Activated CD4-positive, alpha-beta T cell treated with anti-CD3 and anti-CD28 coated beads, Interleukin-2, Interleukin-4, amounts not matched to agents 100 ng/mL and 50 ng/mL, durations not matched to agents 16 hours and 8 hours (primary cell): ENCODE results near the gene DNAJC8.

Source experiments
- DNase-seq: peaks from one replicate; pipeline ENCODE4 v3.0.0-alpha.2; 2020; ENCODE audit warnings: low spot score

The DNAJC8 gene

GRCh38 chr1:28232558-28233263 lies at the start of gene DNAJC8:
DNAJC8 (minus strand) TSS chr1:28233029; CDS start chr1:28232998, 31 bp downstream.
- peak; percentile 93 for DNase-seq

GRCh38 chr1:28281608-28282425 lies 49.0 kb upstream of the DNAJC8 start:
- DNase-seq = no peak

GRCh38 chr1:28280977-28281381 lies 48.1 kb upstream of the DNAJC8 start:
- no peak for DNase-seq

GRCh38 chr1:28280501-28280900 lies 47.7 kb upstream of the DNAJC8 start:
- no peak for DNase-seq

GRCh38 chr1:28279721-28280120 lies 46.9 kb upstream of the DNAJC8 start:
- DNase-seq = no peak

GRCh38 chr1:28278763-28279162 lies 45.9 kb upstream of the DNAJC8 start:
- DNase-seq = no peak

GRCh38 chr1:28273216-28273860 lies 40.5 kb upstream of the DNAJC8 start:
- DNase-seq = no peak

- DNase-seq = no peak
Observed at GRCh38 chr1:28272215-28272852, 39.5 kb upstream of the DNAJC8 start.

- DNase-seq = no peak
Observed at GRCh38 chr1:28269529-28269928, 36.7 kb upstream of the DNAJC8 start.

- no peak for DNase-seq
Observed at GRCh38 chr1:28267633-28268032, 34.8 kb upstream of the DNAJC8 start.

- no peak for DNase-seq
Observed at GRCh38 chr1:28266920-28267322, 34.1 kb upstream of the DNAJC8 start.

GRCh38 chr1:28265577-28265976 lies 32.7 kb upstream of the DNAJC8 start:
- DNase-seq = no peak

GRCh38 chr1:28264897-28265296 lies 32.1 kb upstream of the DNAJC8 start:
- no peak for DNase-seq

GRCh38 chr1:28260803-28261174 lies 28.0 kb upstream of the DNAJC8 start:
- DNase-seq = no peak

- DNase-seq = no peak
Observed at GRCh38 chr1:28259934-28260802, 27.3 kb upstream of the DNAJC8 start.

GRCh38 chr1:28259252-28259933 lies 26.6 kb upstream of the DNAJC8 start, which contains the start of gene SESN2:
SESN2 (plus strand) TSS chr1:28259518; CDS start chr1:28259848, 330 bp downstream.
- DNase-seq = peak; percentile 100

- no peak for DNase-seq
Observed at GRCh38 chr1:28258628-28259251, 25.9 kb upstream of the DNAJC8 start.

GRCh38 chr1:28257736-28258135 lies 24.9 kb upstream of the DNAJC8 start:
- DNase-seq = no peak

- peak; percentile 71 for DNase-seq
Observed at GRCh38 chr1:28256197-28256827, 23.5 kb upstream of the DNAJC8 start.

GRCh38 chr1:28249866-28250295 lies 17.1 kb upstream of the DNAJC8 start:
- DNase-seq = no peak
